NOMO-1 treated with DMSO at 0.1 percent for 48 hours (cell line): ENCODE data around the gene SGCA.

Experiments
- DNase-seq: peaks from one replicate; lab custom pipeline; 2025; ENCODE audit not compliant: unreplicated experiment; lab: John Stamatoyannopoulos, UW

Gene SGCA

GRCh38 chr17:50207315-50207714, 41.5 kb downstream of the SGCA start:
- DNase-seq = no peak

GRCh38 chr17:50207792-50208567, 42.2 kb downstream of the SGCA start:
- no peak for DNase-seq

- DNase-seq = no peak
Observed at GRCh38 chr17:50208611-50209061, 42.8 kb downstream of the SGCA start.

- DNase-seq = no peak
Observed at GRCh38 chr17:50209133-50209471, 43.3 kb downstream of the SGCA start.

GRCh38 chr17:50209472-50210239, 43.9 kb downstream of the SGCA start:
- DNase-seq = no peak

GRCh38 chr17:50210240-50211225, 44.7 kb downstream of the SGCA start:
- no peak for DNase-seq

- no peak for DNase-seq
Observed at GRCh38 chr17:50211249-50212120, 45.7 kb downstream of the SGCA start.

GRCh38 chr17:50212121-50212843, 46.5 kb downstream of the SGCA start:
- peak; percentile 22 for DNase-seq

- peak; percentile 20 for DNase-seq
Observed at GRCh38 chr17:50213026-50214022, 47.5 kb downstream of the SGCA start.

GRCh38 chr17:50214976-50215760, 49.4 kb downstream of the SGCA start:
- no peak for DNase-seq

- no peak for DNase-seq
Observed at GRCh38 chr17:50217591-50217990, 51.8 kb downstream of the SGCA start.

GRCh38 chr17:50218071-50218759, 52.4 kb downstream of the SGCA start:
- DNase-seq = no peak

GRCh38 chr17:50218771-50219315, 53.0 kb downstream of the SGCA start:
- peak; percentile 36 for DNase-seq

- DNase-seq = no peak
Observed at GRCh38 chr17:50219342-50219741, 53.5 kb downstream of the SGCA start.

GRCh38 chr17:50219939-50220465, 54.2 kb downstream of the SGCA start:
- no peak for DNase-seq

GRCh38 chr17:50220811-50221210, 55.0 kb downstream of the SGCA start:
- no peak for DNase-seq
